GM12878 (cell line): ENCODE results near the gene KIAA0408. TPM values are rescaled to one million over a fixed set of nuclear protein-coding genes. Genes with fewer than 3 reads are reported as not detected.

Experiments
- polyA plus RNA-seq, 11 experiments: library from polyadenylated mRNA; depleted of rRNA in 4 of 11; unstranded in 6 of 11; stranded (reverse) in 5 of 11; fragments of >200 nt; fragmentation: Nextera tagmentation in 4 of 11; fragmentation: Illumina TruSeq in 1 of 11; extraction: Ambion mirVana in 4 of 11; extraction: Trizol in 1 of 11; gene quantifications; 1 replicate in 1 of 11; 2 replicates in 10 of 11; pipeline versions ENCODE4 v1.2.1 to v1.2.3, GENCODE V29; 2011 to 2016; ENCODE audit warnings: inconsistent platforms in 2 of 11, missing spikeins in 2 of 11, low read depth in 1 of 11
- small RNA-seq: library from RNA; depleted of rRNA; stranded (forward); fragments of <200 nt; gene quantifications from one replicate; pipeline ENCODE3, GENCODE V24; 2014
- total RNA-seq, 4 experiments: library from RNA; depleted of rRNA in 3 of 4; stranded (reverse); fragments of >200 nt in 3 of 4; fragmentation: Illumina TruSeq in 1 of 4; extraction: Trizol in 1 of 4; gene quantifications; 2 replicates each; pipeline versions ENCODE4 v1.2.1 to v1.2.3, GENCODE V29; 2013 to 2021

KIAA0408 gene
- total and polyA plus RNA-seq, 10 of the 15 experiments (the other 5 are each of a cell fraction or from before 2014, with no cell fraction given): 0.03 to 0.30 (median 0.06) TPM; not detected in 4

Small RNA genes within 50 kb of the gene (small RNA-seq; reads per million reads assigned to genes)
- not detected for gene KIAA0408

Other genes starting within 250 kb of the KIAA0408 start
- 15.4 and 20.2 TPM in 2 replicates for gene RNF146, start 192.5 kb downstream of the KIAA0408 start, total RNA-seq (2014; rRNA removed)
- 17.9 and 20.6 TPM in 2 replicates for gene RNF146, start 192.5 kb downstream of the KIAA0408 start, total RNA-seq (2014; rRNA removed; fragmentation: Illumina TruSeq; extraction: Trizol)
- 15.8 and 16.0 TPM in 2 replicates for gene RNF146, start 192.5 kb downstream of the KIAA0408 start, total RNA-seq (2021)
- 33.0 and 44.4 TPM in 2 replicates for gene RNF146, start 192.5 kb downstream of the KIAA0408 start, polyA plus RNA-seq (2011; rRNA removed)
- 18.0 and 25.0 TPM in 2 replicates for gene RNF146, start 192.5 kb downstream of the KIAA0408 start, polyA plus RNA-seq (2014; fragmentation: Illumina TruSeq; extraction: Trizol)
- 10 to 100 TPM in 1 of 2 experiments, 1 to 10 TPM in 1; 9.3 to 12.4 TPM for gene RNF146, start 192.5 kb downstream of the KIAA0408 start, polyA plus RNA-seq (2014; fragmentation: Nextera tagmentation; extraction: Ambion mirVana)
- 18.6 and 21.9 TPM in 2 replicates for gene RNF146, start 192.5 kb downstream of the KIAA0408 start, polyA plus RNA-seq (2014; rRNA removed)
- 10 to 100 TPM; 17.7 to 18.0 TPM for gene RNF146, start 192.5 kb downstream of the KIAA0408 start, polyA plus RNA-seq (2016; fragmentation: Nextera tagmentation; extraction: Ambion mirVana)
- 46.2 and 48.6 TPM in 2 replicates for gene ECHDC1, start 115.8 kb downstream of the KIAA0408 start, total RNA-seq (2014; rRNA removed)
- 67.8 and 69.8 TPM in 2 replicates for gene ECHDC1, start 115.8 kb downstream of the KIAA0408 start, total RNA-seq (2014; rRNA removed; fragmentation: Illumina TruSeq; extraction: Trizol)
- gene ECHDC1, start 115.8 kb downstream of the KIAA0408 start, total RNA-seq (2021): 49.5 and 57.0 TPM in 2 replicates
- 52.3 and 87.7 TPM in 2 replicates for gene ECHDC1, start 115.8 kb downstream of the KIAA0408 start, polyA plus RNA-seq (2011; rRNA removed)
- gene ECHDC1, start 115.8 kb downstream of the KIAA0408 start, polyA plus RNA-seq (2014; fragmentation: Illumina TruSeq; extraction: Trizol): 85.8 and 123 TPM in 2 replicates
- gene ECHDC1, start 115.8 kb downstream of the KIAA0408 start, polyA plus RNA-seq (2014; fragmentation: Nextera tagmentation; extraction: Ambion mirVana): 10 to 100 TPM; 71.6 to 85.4 TPM
- gene ECHDC1, start 115.8 kb downstream of the KIAA0408 start, polyA plus RNA-seq (2014; rRNA removed): 41.8 and 51.2 TPM in 2 replicates
- 100 to 1,000 TPM; 106 to 111 TPM for gene ECHDC1, start 115.8 kb downstream of the KIAA0408 start, polyA plus RNA-seq (2016; fragmentation: Nextera tagmentation; extraction: Ambion mirVana)
- gene C6orf58, start 117.8 kb upstream of the KIAA0408 start, total RNA-seq (2014; rRNA removed): 0.17 TPM in 1 of 2 replicates, not detected in the other
- gene C6orf58, start 117.8 kb upstream of the KIAA0408 start, total RNA-seq (2014; rRNA removed; fragmentation: Illumina TruSeq; extraction: Trizol): 0.13 TPM in 1 of 2 replicates, not detected in the other
- gene C6orf58, start 117.8 kb upstream of the KIAA0408 start, total RNA-seq (2021): not detected in 2 replicates
- 0.43 and 0.46 TPM in 2 replicates for gene C6orf58, start 117.8 kb upstream of the KIAA0408 start, polyA plus RNA-seq (2011; rRNA removed)
- gene C6orf58, start 117.8 kb upstream of the KIAA0408 start, polyA plus RNA-seq (2014; fragmentation: Illumina TruSeq; extraction: Trizol): not detected in 2 replicates
- gene C6orf58, start 117.8 kb upstream of the KIAA0408 start, polyA plus RNA-seq (2014; fragmentation: Nextera tagmentation; extraction: Ambion mirVana): under 1 TPM; 0.06 to 0.09 TPM
- 0.10 TPM in 1 of 2 replicates, not detected in the other for gene C6orf58, start 117.8 kb upstream of the KIAA0408 start, polyA plus RNA-seq (2014; rRNA removed)
- gene C6orf58, start 117.8 kb upstream of the KIAA0408 start, polyA plus RNA-seq (2016; fragmentation: Nextera tagmentation; extraction: Ambion mirVana): under 1 TPM; 0.10 to 0.23 TPM